HG03457 (cell line): ENCODE measurements around the gene SEMA3D.

ENCODE experiments used
- ATAC-seq: cut with Tn5 transposase; IDR thresholded peaks from one replicate; pipeline ENCODE4 v1.9.1; 2021; ENCODE audit warnings: moderate number of reproducible peaks; ENCODE audit not compliant: unreplicated experiment

Gene SEMA3D

GRCh38 chr7:85184599-85185423 lies 2.0 kb downstream of the SEMA3D start:
- no peak for ATAC-seq

GRCh38 chr7:85183296-85183695 lies 3.6 kb downstream of the SEMA3D start:
- no peak for ATAC-seq

- no peak for ATAC-seq
These were observed 8.1 kb downstream of the SEMA3D start for GRCh38 chr7:85178531-85179298.

GRCh38 chr7:85177316-85177715 lies 9.5 kb downstream of the SEMA3D start:
- ATAC-seq, result no peak

GRCh38 chr7:85176197-85176596 lies 10.7 kb downstream of the SEMA3D start:
- no peak for ATAC-seq

- no peak for ATAC-seq
These were observed 11.6 kb downstream of the SEMA3D start for GRCh38 chr7:85175217-85175616.

- no peak for ATAC-seq
These were observed 14.3 kb downstream of the SEMA3D start for GRCh38 chr7:85172530-85172941.

- ATAC-seq, result no peak
These were observed 19.2 kb downstream of the SEMA3D start for GRCh38 chr7:85167636-85168035.

GRCh38 chr7:85165263-85165662 lies 21.6 kb downstream of the SEMA3D start:
- no peak for ATAC-seq

GRCh38 chr7:85164376-85164775 lies 22.5 kb downstream of the SEMA3D start:
- no peak for ATAC-seq

GRCh38 chr7:85162721-85163120 lies 24.1 kb downstream of the SEMA3D start:
- ATAC-seq, result no peak

- ATAC-seq, result peak; percentile 93
These were observed 26.6 kb downstream of the SEMA3D start for GRCh38 chr7:85160223-85160622.

GRCh38 chr7:85159003-85159402 lies 27.9 kb downstream of the SEMA3D start:
- ATAC-seq, result no peak

- ATAC-seq, result no peak
These were observed 30.1 kb downstream of the SEMA3D start for GRCh38 chr7:85156661-85157208.

- ATAC-seq, result no peak
These were observed 32.4 kb downstream of the SEMA3D start for GRCh38 chr7:85154282-85154937.

GRCh38 chr7:85153715-85154114 lies 33.1 kb downstream of the SEMA3D start:
- ATAC-seq, result no peak

GRCh38 chr7:85150624-85151023 lies 36.2 kb downstream of the SEMA3D start:
- no peak for ATAC-seq

GRCh38 chr7:85144771-85145170 lies 42.1 kb downstream of the SEMA3D start:
- no peak for ATAC-seq

- no peak for ATAC-seq
These were observed 50.9 kb downstream of the SEMA3D start for GRCh38 chr7:85135977-85136376.

- ATAC-seq, result no peak
These were observed 53.3 kb downstream of the SEMA3D start for GRCh38 chr7:85133560-85133959.

GRCh38 chr7:85133006-85133405 lies 53.9 kb downstream of the SEMA3D start:
- no peak for ATAC-seq
